Measurements from ENCODE around the gene RIN3. TPM values are rescaled to one million over a fixed set of nuclear protein-coding genes. Genes with fewer than 3 reads are reported as not detected.

Gene RIN3
- total and polyA plus RNA-seq, 10 of the 15 experiments (the other 5 are each of a cell fraction or from before 2014, with no cell fraction given), result 0.91 to 23.3 (median 6.3) TPM

DNA sequence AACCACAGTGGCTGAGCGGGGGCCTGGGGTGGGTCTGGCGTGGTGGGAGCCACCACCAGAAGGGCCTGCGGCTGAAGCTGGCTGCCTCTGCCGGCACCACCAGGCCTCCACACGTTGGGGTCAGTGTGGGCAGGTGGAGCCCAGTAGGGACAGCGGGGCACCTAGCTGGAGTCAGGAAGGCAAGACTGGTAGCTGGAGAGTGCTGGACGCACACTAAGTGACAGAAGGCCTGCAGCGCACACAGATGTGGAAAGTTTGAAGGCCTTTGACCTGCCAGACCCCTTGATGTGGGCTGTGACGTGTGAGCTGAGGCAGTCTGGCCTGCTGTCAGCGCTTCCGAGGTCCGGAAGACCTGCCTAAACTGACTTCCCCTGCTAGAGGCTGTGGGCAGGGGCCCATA, 26.3 kb downstream of the RIN3 start (continued):
- TF ChIP-seq, protein P1, sequence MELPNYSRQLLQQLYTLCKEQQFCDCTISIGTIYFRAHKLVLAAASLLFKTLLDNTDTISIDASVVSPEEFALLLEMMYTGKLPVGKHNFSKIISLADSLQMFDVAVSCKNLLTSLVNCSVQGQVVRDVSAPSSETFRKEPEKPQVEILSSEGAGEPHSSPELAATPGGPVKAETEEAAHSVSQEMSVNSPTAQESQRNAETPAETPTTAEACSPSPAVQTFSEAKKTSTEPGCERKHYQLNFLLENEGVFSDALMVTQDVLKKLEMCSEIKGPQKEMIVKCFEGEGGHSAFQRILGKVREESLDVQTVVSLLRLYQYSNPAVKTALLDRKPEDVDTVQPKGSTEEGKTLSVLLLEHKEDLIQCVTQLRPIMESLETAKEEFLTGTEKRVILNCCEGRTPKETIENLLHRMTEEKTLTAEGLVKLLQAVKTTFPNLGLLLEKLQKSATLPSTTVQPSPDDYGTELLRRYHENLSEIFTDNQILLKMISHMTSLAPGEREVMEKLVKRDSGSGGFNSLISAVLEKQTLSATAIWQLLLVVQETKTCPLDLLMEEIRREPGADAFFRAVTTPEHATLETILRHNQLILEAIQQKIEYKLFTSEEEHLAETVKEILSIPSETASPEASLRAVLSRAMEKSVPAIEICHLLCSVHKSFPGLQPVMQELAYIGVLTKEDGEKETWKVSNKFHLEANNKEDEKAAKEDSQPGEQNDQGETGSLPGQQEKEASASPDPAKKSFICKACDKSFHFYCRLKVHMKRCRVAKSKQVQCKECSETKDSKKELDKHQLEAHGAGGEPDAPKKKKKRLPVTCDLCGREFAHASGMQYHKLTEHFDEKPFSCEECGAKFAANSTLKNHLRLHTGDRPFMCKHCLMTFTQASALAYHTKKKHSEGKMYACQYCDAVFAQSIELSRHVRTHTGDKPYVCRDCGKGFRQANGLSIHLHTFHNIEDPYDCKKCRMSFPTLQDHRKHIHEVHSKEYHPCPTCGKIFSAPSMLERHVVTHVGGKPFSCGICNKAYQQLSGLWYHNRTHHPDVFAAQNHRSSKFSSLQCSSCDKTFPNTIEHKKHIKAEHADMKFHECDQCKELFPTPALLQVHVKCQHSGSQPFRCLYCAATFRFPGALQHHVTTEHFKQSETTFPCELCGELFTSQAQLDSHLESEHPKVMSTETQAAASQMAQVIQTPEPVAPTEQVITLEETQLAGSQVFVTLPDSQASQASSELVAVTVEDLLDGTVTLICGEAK (IDR thresholded peaks at IDR 0.05; ENCODE audit: borderline replicate concordance), result no peak
- TF ChIP-seq YY1 (IDR thresholded peaks at IDR 0.05; ENCODE audit: low read depth, low read length), result 0 out of 2 replicates have a peak, but pooled peaks have one; percentile 4

DNA sequence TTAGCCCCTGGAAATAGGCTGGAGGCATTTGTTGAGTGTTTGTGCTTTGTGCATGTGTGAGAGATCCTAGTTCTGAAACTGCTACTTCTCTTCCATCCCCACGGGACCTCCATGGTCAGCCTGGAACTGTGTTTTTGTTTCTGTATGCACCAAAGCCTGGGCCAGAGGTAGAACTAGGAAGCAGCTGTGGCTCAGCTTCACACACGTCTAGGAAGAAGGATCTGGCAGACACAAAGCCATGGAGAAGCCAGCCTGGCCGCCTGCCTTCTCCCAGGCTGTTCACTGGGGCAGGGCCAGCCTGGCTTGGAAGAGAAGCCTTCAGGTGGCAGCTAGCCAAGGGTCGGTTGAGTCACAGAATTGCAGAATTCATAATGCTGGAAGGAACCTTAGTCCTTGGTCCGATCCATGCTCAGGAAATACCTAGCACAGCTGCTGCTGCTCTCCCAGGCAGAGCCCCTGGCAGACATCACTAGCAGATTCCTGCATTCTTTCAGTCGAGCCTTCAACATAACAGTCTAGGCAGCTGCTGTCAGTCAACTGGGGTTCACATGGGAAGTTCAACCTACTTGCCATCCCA, 27.0 kb downstream of the RIN3 start:
- no peaks in the 10 kb centered on the region; the same call in 2 of the 3 replicates for H3K9me3 ChIP-seq (replicated peaks; ENCODE audit: control insufficient read depth, insufficient read depth, low read length)
- no peak overlapping the region for H3K9ac ChIP-seq (ENCODE audit: control insufficient read depth, insufficient read depth, low read length)
- ChIA-PET POLR2A (interaction anchor here (1.2 kb wide), 1 partner anchor 28 kb away, joined by 3 read pairs; no protein-coding TSS in a partner anchor), RAD21 (ENCODE audit: unreplicated experiment) (no interaction called here), SMC1A (ENCODE audit: uncharacterized antibody, unreplicated experiment) (interaction anchor here (0.7 to 1.5 kb wide), 5 partner anchors 11 to 420 kb away, joined by 3 to 5 read pairs (median 4); no protein-coding TSS in a partner anchor), CTCF (no interaction called here)
- no peak for DNase-seq (ENCODE audit: low read depth, low spot score)
- no peak overlapping the region for H2AFZ ChIP-seq (ENCODE audit: control insufficient read depth, low read depth, low read length)
- intact Hi-C loops (cut with micrococcal nuclease; ENCODE audit: unreplicated experiment) (no loop called here), in situ Hi-C loops (cut with MboI) (no loop called here)
- peak; percentile 34 for ATAC-seq
- no TSS peak for BruUV-seq (replicated peaks)
- no peak overlapping the region for H3K27ac ChIP-seq (ENCODE audit: control insufficient read depth, insufficient read depth)
- 37% methylated on average over 6 of the region's 6 CpGs for WGBS (ENCODE audit: insufficient coverage, insufficient replicate concordance, low lambda C conversion rate, missing lambda C conversion rate)
- H3K4me2 ChIP-seq (ENCODE audit: control insufficient read depth, insufficient read depth), result no peak overlapping the region
- peaks cover 3% of the 10 kb centered on the region; the same call in 1 of the 2 replicates for H3K79me2 ChIP-seq (ENCODE audit: control insufficient read depth, insufficient read depth, low read length)
- no peaks in the 10 kb centered on the region for H3K36me3 ChIP-seq (ENCODE audit: control insufficient read depth in 2 of 2, insufficient read depth in 2 of 2, low read length in 1 of 2)
- FAIRE-seq, result no peak
- peaks cover 23% of the 10 kb centered on the region for H3K4me1 ChIP-seq (ENCODE audit: control insufficient read depth, insufficient read depth, low read length)
- no peak overlapping the region for H3K4me3 ChIP-seq
- no peaks in the 10 kb centered on the region for H4K20me1 ChIP-seq (ENCODE audit: control insufficient read depth, insufficient read depth)
- no peak for TF ChIP-seq NBN (IDR thresholded peaks at IDR 0.05)
- TF ChIP-seq, protein P2, sequence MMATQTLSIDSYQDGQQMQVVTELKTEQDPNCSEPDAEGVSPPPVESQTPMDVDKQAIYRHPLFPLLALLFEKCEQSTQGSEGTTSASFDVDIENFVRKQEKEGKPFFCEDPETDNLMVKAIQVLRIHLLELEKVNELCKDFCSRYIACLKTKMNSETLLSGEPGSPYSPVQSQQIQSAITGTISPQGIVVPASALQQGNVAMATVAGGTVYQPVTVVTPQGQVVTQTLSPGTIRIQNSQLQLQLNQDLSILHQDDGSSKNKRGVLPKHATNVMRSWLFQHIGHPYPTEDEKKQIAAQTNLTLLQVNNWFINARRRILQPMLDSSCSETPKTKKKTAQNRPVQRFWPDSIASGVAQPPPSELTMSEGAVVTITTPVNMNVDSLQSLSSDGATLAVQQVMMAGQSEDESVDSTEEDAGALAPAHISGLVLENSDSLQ (IDR thresholded peaks at IDR 0.05), result peak; percentile 53; the same call in 1 of the 2 replicates
- TF ChIP-seq, protein P3, sequence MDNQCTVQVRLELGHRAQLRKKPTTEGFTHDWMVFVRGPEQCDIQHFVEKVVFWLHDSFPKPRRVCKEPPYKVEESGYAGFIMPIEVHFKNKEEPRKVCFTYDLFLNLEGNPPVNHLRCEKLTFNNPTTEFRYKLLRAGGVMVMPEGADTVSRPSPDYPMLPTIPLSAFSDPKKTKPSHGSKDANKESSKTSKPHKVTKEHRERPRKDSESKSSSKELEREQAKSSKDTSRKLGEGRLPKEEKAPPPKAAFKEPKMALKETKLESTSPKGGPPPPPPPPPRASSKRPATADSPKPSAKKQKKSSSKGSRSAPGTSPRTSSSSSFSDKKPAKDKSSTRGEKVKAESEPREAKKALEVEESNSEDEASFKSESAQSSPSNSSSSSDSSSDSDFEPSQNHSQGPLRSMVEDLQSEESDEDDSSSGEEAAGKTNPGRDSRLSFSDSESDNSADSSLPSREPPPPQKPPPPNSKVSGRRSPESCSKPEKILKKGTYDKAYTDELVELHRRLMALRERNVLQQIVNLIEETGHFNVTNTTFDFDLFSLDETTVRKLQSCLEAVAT (IDR thresholded peaks at IDR 0.05), result peak; percentile 84
- no peak for TF ChIP-seq NFYB (IDR thresholded peaks at IDR 0.05; ENCODE audit: insufficient read depth, low read depth, low read length)
- no peak for TF ChIP-seq ZZZ3 (IDR thresholded peaks at IDR 0.05; ENCODE audit: control insufficient read depth, insufficient read length, low read depth)
- TF ChIP-seq MEF2B (IDR thresholded peaks at IDR 0.05; ENCODE audit: partially characterized antibody, poor library complexity, severe bottlenecking), result peak; percentile 57
- peak in 1 of 2 experiments; percentile 83; a peak in 2 of 4 replicates for TF ChIP-seq SRF (IDR thresholded peaks at IDR 0.05; ENCODE audit: low read depth in 2 of 2, low read length in 2 of 2)
- H3K27me3 ChIP-seq (replicated peaks in 1 of 2; ENCODE audit: control insufficient read depth in 2 of 2, insufficient read depth in 2 of 2, low read length in 1 of 2), result no peaks in the 10 kb centered on the region
